H1 (cell line): Measurements from ENCODE around the gene DDX11.
"Not testable (repeated sequence)": the region's sequence is repeated elsewhere in the genome, so short reads cannot be mapped to it uniquely, and the experiment has no call there.

Experiments
- CTCF ChIP-seq, 3 experiments: IDR thresholded peaks; 1 replicate in 2 of 3; 2 replicates in 1 of 3; pipeline versions ENCODE4 v1.5.1 to v1.6.1; 2011; ENCODE audit warnings: low read length in 3 of 3, mild to moderate bottlenecking in 3 of 3, inconsistent platforms in 2 of 3, low read depth in 1 of 3, moderate library complexity in 1 of 3; ENCODE audit not compliant: insufficient read depth in 1 of 3; ENCODE audit errors: control extremely low read depth in 1 of 3
- EP300 ChIP-seq, 2 experiments: IDR thresholded peaks; 1 replicate in 1 of 2; 2 replicates in 1 of 2; pipeline ENCODE4 v1.6.1; 2011 to 2012; ENCODE audit warnings: low read depth in 2 of 2, low read length in 2 of 2, mild to moderate bottlenecking in 2 of 2, borderline replicate concordance in 1 of 2, inconsistent platforms in 1 of 2, moderate library complexity in 1 of 2
- EZH2 ChIP-seq: fragments of 200-600 bp; sonication (generic); IDR thresholded peaks from 2 replicates; pipeline ENCODE4 v1.7.1; 2012; ENCODE audit warnings: low read depth, mild to moderate bottlenecking, moderate library complexity, low read length, inconsistent platforms; ENCODE audit not compliant: severe bottlenecking
- GABPA ChIP-seq: IDR thresholded peaks from 2 replicates; pipeline ENCODE4 v1.6.1; 2011; ENCODE audit warnings: mild to moderate bottlenecking, low read length, moderate library complexity, borderline replicate concordance; ENCODE audit not compliant: insufficient read depth
- HDAC6 ChIP-seq: IDR thresholded peaks from one replicate; pipeline ENCODE4 v1.7.1; 2012; ENCODE audit warnings: low read depth, mild to moderate bottlenecking, inconsistent platforms, low read length, moderate library complexity
- SIRT6 ChIP-seq: IDR thresholded peaks from one replicate; pipeline ENCODE4 v1.7.1; 2012; ENCODE audit warnings: low read length, inconsistent platforms
- YY1 ChIP-seq: IDR thresholded peaks from 2 replicates; pipeline ENCODE4 v1.6.1; 2011; ENCODE audit warnings: low read depth, mild to moderate bottlenecking, low read length

GRCh38 chr12:31098771-31099170 is 25.1 kb downstream of the DDX11 start:
- TF ChIP-seq EP300 (IDR thresholded peaks at IDR 0.05; ENCODE audit: borderline replicate concordance in 1 of 2, low read depth in 2 of 2, low read length in 2 of 2); EZH2; HDAC6; CTCF (IDR thresholded peaks at IDR 0.05; ENCODE audit: control extremely low read depth in 1 of 3, insufficient read depth in 1 of 3, low read depth in 1 of 3, low read length in 3 of 3); GABPA; YY1; SIRT6: not testable (repeated sequence)
